GM10248 (cell line): Measurements from ENCODE around the gene NPB.

Experiments
- CTCF ChIA-PET: fragments of 300-600 bp; sonication (Branson Sonifier 250); formaldehyde crosslinking; extraction: SDS; loops from one replicate; lab custom pipeline; 2021; ENCODE audit warnings: antibody characterized with exemption; lab: Yijun Ruan, JAX
- POLR2A ChIA-PET: fragments of 350-650 bp; sonication (Branson Sonifier 250); formaldehyde crosslinking; extraction: SDS; loops from one replicate; lab custom pipeline; 2020; ENCODE audit warnings: antibody characterized with exemption; lab: Yijun Ruan, JAX
- DNase-seq: peaks from one replicate; pipeline ENCODE4 v3.0.0; 2012; ENCODE audit errors: extremely low spot score
- TF ChIP-seq, protein P1 (sequence below): IDR thresholded peaks from 2 replicates; pipeline ENCODE4 v1.5.1; 2012; ENCODE audit warnings: mild to moderate bottlenecking, low read depth; ENCODE audit errors: extremely low read depth, missing control alignments, control extremely low read depth

NPB gene

DNA sequence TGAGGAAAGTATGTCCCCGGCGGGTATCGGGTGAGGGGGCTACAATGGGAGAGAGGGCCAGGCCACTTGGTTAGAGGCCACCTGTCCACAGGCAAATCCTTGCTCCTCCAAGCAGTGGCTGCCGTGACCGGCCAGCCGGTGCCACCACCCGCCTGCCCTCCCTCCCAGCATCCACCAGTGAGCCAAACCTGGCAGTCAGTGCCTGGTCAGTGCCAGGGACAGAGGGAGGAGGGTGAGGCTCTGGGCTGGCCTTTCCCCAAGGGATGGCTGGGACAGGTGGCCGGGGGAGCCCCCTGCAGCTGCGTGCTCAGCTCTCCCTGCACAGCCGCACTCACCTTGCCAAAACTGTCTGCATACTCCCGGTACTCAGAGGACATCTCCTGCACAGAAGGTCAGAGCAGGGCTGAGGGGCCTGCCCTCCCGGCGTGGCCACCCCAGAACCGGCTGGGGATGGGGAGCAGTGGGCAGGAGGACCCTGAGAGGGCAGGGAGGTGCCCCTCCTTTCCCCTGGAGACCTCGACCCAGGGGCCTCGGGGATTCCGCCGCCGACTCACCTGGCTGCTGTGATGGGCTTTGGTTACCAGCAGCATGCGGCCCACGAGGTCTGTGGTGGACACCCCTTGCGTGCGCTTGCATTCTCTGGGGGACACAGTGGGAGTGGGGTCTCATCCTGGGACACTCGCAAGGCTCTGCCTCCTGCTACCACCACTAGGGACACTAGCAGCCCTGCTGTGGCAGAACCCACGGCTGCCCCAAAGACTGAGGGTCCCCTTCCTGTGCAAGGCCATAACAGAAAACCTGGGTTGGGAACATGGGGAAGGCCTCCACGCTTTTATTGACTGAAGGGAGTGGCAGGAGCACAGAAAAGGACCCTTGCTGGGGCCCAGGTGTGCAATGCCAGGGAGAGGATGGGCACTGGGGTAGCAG lies 5.4 kb downstream of the NPB start:
- ChIA-PET POLR2A (no interaction called here), CTCF (no interaction called here)
- TF ChIP-seq, protein P1, sequence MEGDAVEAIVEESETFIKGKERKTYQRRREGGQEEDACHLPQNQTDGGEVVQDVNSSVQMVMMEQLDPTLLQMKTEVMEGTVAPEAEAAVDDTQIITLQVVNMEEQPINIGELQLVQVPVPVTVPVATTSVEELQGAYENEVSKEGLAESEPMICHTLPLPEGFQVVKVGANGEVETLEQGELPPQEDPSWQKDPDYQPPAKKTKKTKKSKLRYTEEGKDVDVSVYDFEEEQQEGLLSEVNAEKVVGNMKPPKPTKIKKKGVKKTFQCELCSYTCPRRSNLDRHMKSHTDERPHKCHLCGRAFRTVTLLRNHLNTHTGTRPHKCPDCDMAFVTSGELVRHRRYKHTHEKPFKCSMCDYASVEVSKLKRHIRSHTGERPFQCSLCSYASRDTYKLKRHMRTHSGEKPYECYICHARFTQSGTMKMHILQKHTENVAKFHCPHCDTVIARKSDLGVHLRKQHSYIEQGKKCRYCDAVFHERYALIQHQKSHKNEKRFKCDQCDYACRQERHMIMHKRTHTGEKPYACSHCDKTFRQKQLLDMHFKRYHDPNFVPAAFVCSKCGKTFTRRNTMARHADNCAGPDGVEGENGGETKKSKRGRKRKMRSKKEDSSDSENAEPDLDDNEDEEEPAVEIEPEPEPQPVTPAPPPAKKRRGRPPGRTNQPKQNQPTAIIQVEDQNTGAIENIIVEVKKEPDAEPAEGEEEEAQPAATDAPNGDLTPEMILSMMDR = no peak
- DNase-seq = no peak

DNA sequence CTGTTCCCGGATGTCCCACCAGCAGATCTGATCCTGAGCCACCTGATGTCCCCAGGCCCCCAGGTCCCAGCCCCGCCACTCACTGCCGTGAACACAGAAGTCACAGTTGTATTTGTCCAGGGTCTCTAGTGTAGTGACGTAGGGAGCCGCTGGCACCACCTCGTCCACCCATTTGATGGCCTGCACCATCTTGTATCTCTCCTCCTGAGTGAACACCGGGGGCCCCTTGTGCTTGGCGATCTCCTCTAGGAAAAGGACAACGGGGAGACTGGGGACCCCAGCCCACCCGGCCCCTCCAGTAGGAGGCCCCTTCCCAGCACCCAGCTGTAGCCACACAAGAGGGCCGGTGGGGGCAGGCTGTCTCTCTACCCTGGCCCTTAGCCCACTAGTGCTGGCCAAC lies 6.8 kb downstream of the NPB start:
- TF ChIP-seq, protein P1 = no peak
- no peak for DNase-seq
- ChIA-PET POLR2A (no interaction called here), CTCF (no interaction called here)

DNA sequence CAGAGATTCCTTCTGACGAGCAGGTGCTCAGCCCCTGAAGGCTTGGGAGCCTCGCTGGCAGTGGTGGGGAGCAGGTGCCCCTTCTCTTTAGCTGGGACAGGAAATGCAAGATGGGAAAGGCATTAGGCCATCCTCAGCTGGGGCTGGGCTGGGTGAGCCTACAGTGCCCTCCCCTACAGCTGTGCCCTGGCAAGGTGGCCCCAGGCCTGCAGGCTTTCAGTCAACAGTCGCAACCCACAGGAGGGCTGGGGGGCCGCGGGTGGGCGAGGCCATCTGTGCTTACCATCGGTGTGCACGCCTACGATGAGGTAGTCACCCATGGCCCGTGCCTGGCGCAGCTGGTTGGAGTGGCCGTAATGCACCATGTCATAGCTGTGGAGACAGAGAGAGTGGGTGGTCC lies 7.2 kb downstream of the NPB start:
- no peak for DNase-seq
- TF ChIP-seq, protein P1 = no peak
- CTCF ChIA-PET = interaction anchor here (0.9 to 1.1 kb wide), 2 partner anchors 12 to 15 kb away, joined by 3 read pairs; no protein-coding TSS in a partner anchor
- POLR2A ChIA-PET = no interaction called here

DNA sequence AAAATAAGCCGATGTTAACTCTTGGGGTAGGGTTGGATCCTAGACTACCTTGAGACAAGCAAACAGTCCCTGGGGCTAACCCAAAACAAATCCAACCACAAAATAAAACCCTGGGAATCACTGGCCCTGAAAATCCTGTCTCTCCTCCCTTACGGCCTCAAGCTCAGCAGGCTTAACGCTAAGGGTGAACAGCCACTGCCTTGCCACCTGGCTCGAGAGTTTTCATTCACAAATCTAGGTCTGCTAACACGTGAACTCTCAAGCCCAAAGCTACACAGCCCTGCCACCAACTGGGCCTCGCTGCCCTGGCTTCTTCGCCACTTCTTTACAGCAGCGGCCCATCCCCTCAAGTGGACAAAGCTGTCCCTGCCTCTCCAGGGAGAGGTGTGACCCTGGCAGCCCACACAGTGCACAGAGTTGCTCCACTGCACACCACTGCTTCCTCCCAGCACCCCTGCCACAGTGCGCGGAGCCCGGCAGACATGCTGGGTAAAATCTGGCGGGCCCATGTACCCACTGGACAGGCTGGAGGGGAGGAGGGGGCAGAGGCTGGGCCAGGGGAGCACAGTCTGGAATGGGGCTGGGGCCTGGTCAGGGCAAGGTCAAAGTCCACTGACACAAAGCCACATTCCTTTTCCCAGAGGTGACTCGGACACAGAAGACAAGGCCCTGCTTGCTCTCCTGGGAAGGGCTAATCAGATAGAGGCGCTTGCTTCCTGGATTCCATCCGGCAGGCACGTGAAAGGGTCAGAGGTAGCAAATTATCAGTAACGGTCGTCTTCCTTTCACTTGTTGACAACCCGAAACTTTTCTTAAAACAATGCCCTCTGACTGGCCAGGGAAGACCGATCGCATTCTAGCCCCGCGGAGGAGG lies 8.2 kb downstream of the NPB start:
- CTCF ChIA-PET = interaction anchor here (0.9 to 1.1 kb wide), 3 partner anchors 12 to 44 kb away, joined by 3 read pairs; no protein-coding TSS in a partner anchor
- TF ChIP-seq, protein P1 = no peak
- DNase-seq = no peak
- POLR2A ChIA-PET = no interaction called here

DNA sequence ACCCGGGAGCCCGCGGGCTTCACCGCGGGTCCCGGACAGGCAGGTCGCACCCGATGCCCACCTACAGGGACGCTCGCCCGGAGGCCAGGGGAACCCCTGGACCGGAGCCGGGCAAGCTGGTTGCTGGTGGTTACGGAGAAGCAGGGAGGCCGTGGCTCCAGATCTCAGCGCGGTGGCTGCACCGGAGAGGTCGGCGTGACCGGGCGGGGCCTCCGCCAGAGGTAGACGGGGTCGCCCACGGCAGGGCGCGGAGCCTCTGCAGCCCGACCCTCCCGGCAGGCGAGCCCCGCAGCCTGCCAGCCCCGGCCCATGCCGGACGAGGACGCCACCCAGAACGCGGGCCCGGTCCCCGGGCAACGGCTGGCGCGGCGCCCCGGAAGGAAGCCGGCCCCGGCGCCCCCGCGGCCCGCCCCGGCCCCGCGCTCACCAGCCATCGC lies 8.8 kb downstream of the NPB start:
- TF ChIP-seq, protein P1 = no peak
- DNase-seq = no peak
- ChIA-PET POLR2A (no interaction called here), CTCF (interaction anchor here (1.0 kb wide), 1 partner anchor 43 kb away, joined by 3 read pairs; no protein-coding TSS in a partner anchor)
